Activated CD8-positive, alpha-beta memory T cell treated with anti-CD3 and anti-CD28 coated beads, Interleukin-2, amount 50 U/mL, for 24 hours (primary cell): ENCODE results near the gene SEMA3B.
"Not testable (repeated sequence)": the region's sequence is repeated elsewhere in the genome, so short reads cannot be mapped to it uniquely, and the experiment has no call there.

Source experiments
- DNase-seq: peaks from one replicate; pipeline ENCODE4 v3.0.0-alpha.2; 2020; ENCODE audit errors: extremely low read depth

SEMA3B gene

GRCh38 chr3:50272911-50273688, 4.2 kb downstream of the SEMA3B start:
- DNase-seq = peak; percentile 73

GRCh38 chr3:50273689-50274065, 4.7 kb downstream of the SEMA3B start:
- no peak for DNase-seq

GRCh38 chr3:50274371-50275104, 5.6 kb downstream of the SEMA3B start:
- peak; percentile 39 for DNase-seq

GRCh38 chr3:50275141-50275995, 6.4 kb downstream of the SEMA3B start:
- DNase-seq = no peak

GRCh38 chr3:50275996-50276761, 7.2 kb downstream of the SEMA3B start:
- no peak for DNase-seq

GRCh38 chr3:50276762-50277101, 7.8 kb downstream of the SEMA3B start:
- DNase-seq = no peak

GRCh38 chr3:50278123-50278879, 9.4 kb downstream of the SEMA3B start:
- no peak for DNase-seq

GRCh38 chr3:50278880-50279224, 9.9 kb downstream of the SEMA3B start, which contains the start of gene LSMEM2:
LSMEM2 (plus strand) TSS chr3:50279087; CDS start chr3:50279114, 27 bp downstream.
- no peak for DNase-seq

- no peak for DNase-seq
Observed at GRCh38 chr3:50279255-50280016, 10.5 kb downstream of the SEMA3B start.

GRCh38 chr3:50284121-50284520, 15.2 kb downstream of the SEMA3B start:
- not testable (repeated sequence) for DNase-seq

- DNase-seq = no peak
Observed at GRCh38 chr3:50286322-50287227, 17.6 kb downstream of the SEMA3B start.

- no peak for DNase-seq
Observed at GRCh38 chr3:50287262-50287661, 18.3 kb downstream of the SEMA3B start.

GRCh38 chr3:50288387-50289007, 19.6 kb downstream of the SEMA3B start:
- no peak for DNase-seq

GRCh38 chr3:50289130-50289529, 20.2 kb downstream of the SEMA3B start:
- no peak for DNase-seq

GRCh38 chr3:50290161-50290641, 21.3 kb downstream of the SEMA3B start:
- DNase-seq = no peak

GRCh38 chr3:50292159-50293078, 23.5 kb downstream of the SEMA3B start, which contains the start of gene IFRD2:
IFRD2 (minus strand) TSS chr3:50292429; CDS start chr3:50292274, 155 bp downstream.
- peak; percentile 84 for DNase-seq
